ENCODE results near the gene SPRY2.
A peak's percentile ranks its signal among the peaks of the same experiment; 100 is the strongest.

SPRY2 gene

GRCh38 chr13:80367473-80367872, 26.5 kb upstream of the SPRY2 start:
- DNase-seq (ENCODE audit: insufficient read length, low spot score) (no peak), FAIRE-seq (no peak)
- TF ChIP-seq CTCF (IDR thresholded peaks at IDR 0.05; ENCODE audit: insufficient read depth, missing control alignments), result no peak

GRCh38 chr13:80363890-80364503, 23.1 kb upstream of the SPRY2 start:
- no peak for FAIRE-seq
- peak; percentile 81 for TF ChIP-seq CTCF (IDR thresholded peaks at IDR 0.05; ENCODE audit: insufficient read depth, missing control alignments)
- no peak for DNase-seq (ENCODE audit: insufficient read length, low spot score)

- no peak for FAIRE-seq
- no peak for DNase-seq (ENCODE audit: insufficient read length, low spot score)
- TF ChIP-seq CTCF (IDR thresholded peaks at IDR 0.05; ENCODE audit: insufficient read depth, missing control alignments), result no peak
Measured at GRCh38 chr13:80362481-80362880, 21.6 kb upstream of the SPRY2 start.

- FAIRE-seq, result no peak
- no peak for TF ChIP-seq CTCF (IDR thresholded peaks at IDR 0.05; ENCODE audit: insufficient read depth, missing control alignments)
- DNase-seq (ENCODE audit: insufficient read length, low spot score), result no peak
Measured at GRCh38 chr13:80361883-80362327, 21.0 kb upstream of the SPRY2 start.

- FAIRE-seq (no peak), DNase-seq (ENCODE audit: insufficient read length, low spot score) (no peak)
- TF ChIP-seq CTCF (IDR thresholded peaks at IDR 0.05; ENCODE audit: insufficient read depth, missing control alignments), result no peak
Measured at GRCh38 chr13:80361298-80361697, 20.4 kb upstream of the SPRY2 start.

GRCh38 chr13:80360453-80360800, 19.5 kb upstream of the SPRY2 start:
- DNase-seq (ENCODE audit: insufficient read length, low spot score), result no peak
- TF ChIP-seq CTCF (IDR thresholded peaks at IDR 0.05; ENCODE audit: insufficient read depth, missing control alignments), result no peak
- no peak for FAIRE-seq

- DNase-seq (ENCODE audit: insufficient read length, low spot score) (no peak), FAIRE-seq (no peak)
- TF ChIP-seq CTCF (IDR thresholded peaks at IDR 0.05; ENCODE audit: insufficient read depth, missing control alignments), result no peak
Measured at GRCh38 chr13:80359778-80360452, 19.0 kb upstream of the SPRY2 start.
